Measurements from ENCODE around the gene HHEX. TPM values are rescaled to one million over a fixed set of nuclear protein-coding genes. Genes with fewer than 3 reads are reported as not detected.

The HHEX gene
- total RNA-seq, 1 donor from 2014 or later = 6.1 TPM

DNA sequence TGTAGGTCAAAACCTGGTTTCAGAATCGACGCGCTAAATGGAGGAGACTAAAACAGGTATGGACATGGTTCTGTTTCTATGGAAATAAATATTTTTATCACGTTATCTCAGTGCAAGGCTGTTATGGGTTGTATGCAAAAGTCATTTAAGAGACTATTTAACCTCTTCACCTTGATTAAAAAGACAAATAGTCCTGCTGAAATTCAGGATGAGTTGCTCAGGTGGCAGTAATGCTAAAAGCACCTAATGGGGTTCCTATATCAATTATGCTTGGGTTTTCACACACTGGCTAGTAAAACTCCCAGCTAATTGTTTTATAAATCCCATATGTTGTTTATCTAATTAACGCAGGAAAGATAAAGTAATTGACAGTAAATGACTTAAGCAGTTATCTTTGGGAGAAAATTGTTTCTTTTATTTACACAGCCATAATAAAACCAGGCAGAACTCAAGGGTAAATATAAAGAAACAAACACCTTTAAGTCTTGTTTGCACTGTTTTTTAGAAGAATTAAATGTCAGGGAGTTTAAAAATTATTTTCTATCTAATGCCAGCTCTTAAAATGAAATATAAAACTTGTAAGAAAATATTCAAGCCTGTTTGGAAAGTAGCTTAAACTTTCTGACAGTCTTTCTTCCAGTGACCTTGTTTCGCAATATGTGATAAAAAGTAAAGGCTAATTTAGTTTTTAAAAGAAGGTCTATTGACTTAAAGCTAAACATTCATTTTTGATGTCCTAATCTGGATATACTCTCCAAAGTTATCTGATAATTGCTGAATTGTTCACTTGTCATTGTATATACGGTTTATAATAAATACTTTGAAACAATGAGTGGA lies 3.2 kb downstream of the HHEX start:
- Histone ChIP-seq H3K4me3 (peak overlapping the region; percentile 10 to 61), H3K27me3 (peaks cover 10% of the 10 kb centered on the region), H3K27ac (no peak overlapping the region), H3K4me1 (peaks cover 24% of the 10 kb centered on the region), H3K36me3 (no peaks in the 10 kb centered on the region), H3K9me3 (no peaks in the 10 kb centered on the region)
- DNase-seq (ENCODE audit: extremely low spot score in 2 of 2) = no peak
- intact Hi-C loops (cut with DNase I) = no loop called here
- TF ChIP-seq POLR2AphosphoS5 (IDR thresholded peaks at IDR 0.05; ENCODE audit: insufficient read depth in 1 of 2, low read depth in 1 of 2) (no peak), CTCF (IDR thresholded peaks at IDR 0.05) (no peak), POLR2A (IDR thresholded peaks at IDR 0.05) (no peak)

- H3K4me3 ChIP-seq = no peak overlapping the region
- H3K27ac ChIP-seq = no peak overlapping the region
- H3K4me1 ChIP-seq = peaks cover 24% of the 10 kb centered on the region
- no peak for DNase-seq (ENCODE audit: extremely low spot score in 2 of 2)
- intact Hi-C loops (cut with DNase I) = no loop called here
- H3K9me3 ChIP-seq = no peaks in the 10 kb centered on the region
- no peaks in the 10 kb centered on the region for H3K36me3 ChIP-seq
- TF ChIP-seq CTCF (IDR thresholded peaks at IDR 0.05) (no peak), POLR2A (IDR thresholded peaks at IDR 0.05) (no peak)
- H3K27me3 ChIP-seq = peaks cover 10% of the 10 kb centered on the region
Observed at GRCh38 chr10:92693534-92693893, 3.8 kb downstream of the HHEX start.

DNA sequence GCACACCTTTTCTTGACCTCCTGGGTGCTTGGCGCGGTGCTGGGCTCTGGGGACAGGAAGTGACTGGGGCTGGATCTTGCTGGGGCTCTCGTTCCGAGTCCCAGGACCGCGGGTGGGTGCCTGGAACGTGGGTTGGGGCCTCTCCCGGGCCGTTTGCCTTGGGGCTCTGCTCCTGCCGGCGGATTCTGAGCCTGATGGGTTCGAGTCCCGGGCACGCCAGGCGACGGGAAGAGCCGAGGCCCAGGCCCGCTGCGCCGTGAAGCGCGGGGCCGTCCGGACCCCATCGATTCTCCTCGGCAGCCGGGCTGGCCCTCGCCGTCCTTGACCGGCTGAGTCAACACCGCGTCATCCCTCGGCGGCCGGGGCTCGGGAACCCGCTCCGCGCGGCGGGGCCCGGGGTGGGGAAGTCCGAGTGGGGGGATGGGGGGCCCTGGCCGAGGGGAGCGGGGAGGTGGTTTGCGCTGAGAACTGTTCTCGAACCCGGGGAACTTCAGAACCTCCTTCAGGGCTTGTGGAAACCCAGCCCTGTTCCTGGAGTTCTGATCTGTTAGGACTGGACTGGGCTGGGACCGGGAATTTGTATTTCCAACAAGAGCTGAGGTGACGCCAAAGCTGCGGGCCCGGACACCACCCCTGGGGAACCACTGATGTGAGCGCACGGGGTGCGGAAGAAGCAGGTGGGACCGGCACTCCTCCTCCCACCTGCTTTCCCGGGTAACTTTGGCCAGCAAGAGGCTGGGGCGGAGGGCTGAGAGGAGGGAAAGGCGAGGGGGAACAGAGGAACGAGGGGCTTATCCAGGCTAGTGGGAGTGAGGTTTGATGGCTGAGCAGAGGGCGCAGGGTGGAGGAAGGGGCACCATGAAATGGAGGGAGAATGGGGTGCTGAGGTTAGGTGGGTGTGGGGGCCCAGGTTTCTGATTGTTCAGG lies 6.2 kb downstream of the HHEX start:
- Histone ChIP-seq H3K36me3 (no peaks in the 10 kb centered on the region), H3K4me3 (peak overlapping the region in 1 of 2 donors; percentile 18), H3K27ac (no peak overlapping the region), H3K4me1 (peaks cover 22% of the 10 kb centered on the region), H3K27me3 (peaks cover 3% of the 10 kb centered on the region), H3K9me3 (no peaks in the 10 kb centered on the region)
- intact Hi-C loops (cut with DNase I) = no loop called here
- DNase-seq (ENCODE audit: extremely low spot score in 2 of 2) = no peak
- TF ChIP-seq POLR2AphosphoS5 (IDR thresholded peaks at IDR 0.05; ENCODE audit: insufficient read depth in 1 of 2, low read depth in 1 of 2) (no peak), CTCF (IDR thresholded peaks at IDR 0.05) (no peak), POLR2A (IDR thresholded peaks at IDR 0.05) (no peak)

DNA sequence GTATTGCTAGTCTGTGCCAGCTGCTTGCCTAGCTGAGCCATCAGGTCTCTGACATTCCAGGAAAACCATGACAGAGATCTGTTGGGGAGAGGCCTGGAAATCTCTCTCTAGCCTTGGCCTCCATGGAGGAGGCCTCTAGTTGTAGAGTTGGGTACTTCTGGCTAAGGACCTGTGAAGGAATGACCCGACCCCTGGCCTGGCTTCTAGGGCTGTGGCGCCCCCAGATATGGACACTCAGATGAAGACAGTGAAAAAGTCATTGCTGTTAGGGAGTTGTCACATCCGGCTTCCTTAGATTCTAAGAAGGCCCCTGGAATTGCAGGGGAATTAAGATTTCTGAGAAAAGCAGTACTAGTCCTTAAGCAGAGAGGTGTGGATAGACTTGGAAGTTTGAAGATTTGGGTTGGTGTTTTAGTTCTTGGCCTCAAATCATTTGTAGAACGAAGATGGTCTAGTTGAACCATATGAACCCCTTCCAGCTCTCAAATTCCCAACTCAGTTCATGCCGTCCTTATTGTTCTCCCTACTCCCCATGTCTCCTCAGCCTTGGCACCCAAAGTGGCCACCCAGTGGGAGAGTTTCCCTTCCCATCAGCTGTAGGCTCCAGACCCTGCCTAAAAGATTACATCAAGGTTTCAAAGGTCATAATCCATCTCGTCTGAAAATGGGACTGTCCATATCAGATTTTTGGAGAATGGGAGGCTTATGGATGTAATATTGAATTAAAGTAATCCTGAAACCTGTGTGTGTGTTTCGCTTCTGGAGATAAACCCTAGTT lies 7.0 kb downstream of the HHEX start:
- no peak for DNase-seq (ENCODE audit: extremely low spot score in 2 of 2)
- Histone ChIP-seq H3K27me3 (peaks cover 3% of the 10 kb centered on the region), H3K9me3 (no peaks in the 10 kb centered on the region), H3K36me3 (no peaks in the 10 kb centered on the region), H3K4me1 (peaks cover 22% of the 10 kb centered on the region), H3K27ac (no peak overlapping the region), H3K4me3 (no peak overlapping the region)
- intact Hi-C loops (cut with DNase I) = no loop called here
- TF ChIP-seq POLR2A (IDR thresholded peaks at IDR 0.05) (no peak), POLR2AphosphoS5 (IDR thresholded peaks at IDR 0.05; ENCODE audit: insufficient read depth in 1 of 2, low read depth in 1 of 2) (no peak), CTCF (IDR thresholded peaks at IDR 0.05) (no peak)
